Fibroblast of peridontal ligament (primary cell): ENCODE measurements around the gene TSPEAR.
"Not testable (repeated sequence)": the region's sequence is repeated elsewhere in the genome, so short reads cannot be mapped to it uniquely, and the experiment has no call there.

Source experiments
- DNase-seq: peaks from one replicate; pipeline ENCODE4 v3.0.0-alpha.2; 2010; ENCODE audit errors: extremely low read depth

The TSPEAR gene

GRCh38 chr21:44702111-44702972, 9.0 kb downstream of the TSPEAR start:
- DNase-seq, result no peak

- no peak for DNase-seq
Observed at GRCh38 chr21:44701541-44701940, 9.8 kb downstream of the TSPEAR start.

GRCh38 chr21:44701023-44701400, 10.4 kb downstream of the TSPEAR start:
- no peak for DNase-seq

- DNase-seq, result no peak
Observed at GRCh38 chr21:44700101-44701022, 11.0 kb downstream of the TSPEAR start.

- DNase-seq, result no peak
Observed at GRCh38 chr21:44699502-44700001, 11.8 kb downstream of the TSPEAR start.

GRCh38 chr21:44697811-44698734, 13.3 kb downstream of the TSPEAR start:
- DNase-seq, result no peak

- DNase-seq, result not testable (repeated sequence)
Observed at GRCh38 chr21:44697172-44697810, 14.1 kb downstream of the TSPEAR start, which contains the start of gene KRTAP10-12. Gene KRTAP10-12, plus strand, starts transcription at chr21:44697172. Its CDS starts 30 bp downstream, at chr21:44697202.

- DNase-seq, result no peak
Observed at GRCh38 chr21:44696572-44696971, 14.8 kb downstream of the TSPEAR start.

- DNase-seq, result no peak
Observed at GRCh38 chr21:44695641-44696040, 15.7 kb downstream of the TSPEAR start.

- no peak for DNase-seq
Observed at GRCh38 chr21:44695184-44695583, 16.2 kb downstream of the TSPEAR start.

GRCh38 chr21:44694776-44695175, 16.6 kb downstream of the TSPEAR start:
- DNase-seq, result no peak

GRCh38 chr21:44692798-44693512, 18.4 kb downstream of the TSPEAR start:
- DNase-seq, result no peak

- DNase-seq, result no peak
Observed at GRCh38 chr21:44691686-44692085, 19.7 kb downstream of the TSPEAR start.

GRCh38 chr21:44689740-44690139, 21.6 kb downstream of the TSPEAR start:
- not testable (repeated sequence) for DNase-seq

GRCh38 chr21:44687671-44688070, 23.7 kb downstream of the TSPEAR start:
- no peak for DNase-seq

GRCh38 chr21:44686843-44687561, 24.4 kb downstream of the TSPEAR start:
- no peak for DNase-seq

GRCh38 chr21:44686000-44686781, 25.2 kb downstream of the TSPEAR start:
- DNase-seq, result no peak

- DNase-seq, result not testable (repeated sequence)
Observed at GRCh38 chr21:44685050-44685449, 26.3 kb downstream of the TSPEAR start.

GRCh38 chr21:44684483-44684882, 26.9 kb downstream of the TSPEAR start:
- DNase-seq, result no peak
